GM18519 (cell line): ENCODE measurements around the gene AKAP10.
A peak's percentile ranks its signal among the peaks of the same experiment; 100 is the strongest.
"Not testable (repeated sequence)": the region's sequence is repeated elsewhere in the genome, so short reads cannot be mapped to it uniquely, and the experiment has no call there.

Source experiments
- ATAC-seq: cut with Tn5 transposase; IDR thresholded peaks from one replicate; pipeline ENCODE4 v1.9.1; 2021; ENCODE audit warnings: mild to moderate bottlenecking, moderate library complexity; ENCODE audit not compliant: unreplicated experiment, low FRiP score

Gene AKAP10

GRCh38 chr17:19979917-19980770, 2.5 kb upstream of the AKAP10 start:
- no peak for ATAC-seq

- no peak for ATAC-seq
These were observed 1.2 kb upstream of the AKAP10 start for GRCh38 chr17:19978805-19979211.

DNA sequence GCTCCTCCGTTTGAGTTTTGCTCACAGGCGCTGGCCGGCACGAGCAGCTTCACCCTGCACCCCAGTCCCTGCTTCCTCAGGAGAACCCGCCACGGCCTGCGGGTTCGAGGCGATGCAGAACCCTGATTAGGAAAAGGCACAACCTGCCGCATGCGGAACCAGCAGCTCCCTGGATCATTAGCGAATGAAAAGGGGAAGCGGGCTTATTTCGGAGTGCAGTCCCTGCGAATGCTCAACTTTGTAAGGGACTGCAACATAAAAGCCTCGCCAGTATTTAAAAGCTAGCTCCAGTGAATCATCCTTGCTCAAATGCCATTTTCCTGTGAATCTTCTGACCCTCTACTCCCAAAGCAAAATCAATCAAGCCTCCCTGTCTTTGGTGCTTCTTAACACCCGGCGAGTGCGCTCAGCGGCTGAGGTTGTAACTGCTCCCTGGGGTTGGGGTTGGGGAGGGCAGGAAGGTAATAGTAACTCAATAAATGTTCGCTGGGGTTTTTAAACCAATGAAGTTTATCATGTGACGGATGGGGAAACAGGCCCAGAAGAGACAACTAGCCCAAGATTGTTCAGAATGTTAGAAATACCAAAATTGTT, 678 bp upstream of the AKAP10 start:
- peak; percentile 3 for ATAC-seq

DNA sequence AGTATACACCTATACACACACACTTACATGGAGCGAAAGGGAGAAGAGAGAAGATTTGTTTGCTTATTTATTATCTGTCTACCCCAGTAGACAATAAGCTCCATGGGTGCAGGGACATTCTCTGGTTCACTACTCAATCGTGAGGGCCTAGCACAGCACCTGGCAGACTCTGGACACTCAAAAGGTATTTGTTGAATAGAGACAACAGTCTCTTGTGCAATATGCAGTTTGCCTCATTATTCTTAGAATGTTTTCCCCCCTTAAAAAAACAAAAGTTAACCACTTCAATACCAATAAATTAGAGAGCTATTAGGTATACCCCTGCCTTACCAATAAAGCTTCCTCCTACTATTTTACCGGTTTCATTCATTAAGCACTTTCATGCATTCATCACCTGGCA, 2.0 kb downstream of the AKAP10 start:
- ATAC-seq, result no peak

DNA sequence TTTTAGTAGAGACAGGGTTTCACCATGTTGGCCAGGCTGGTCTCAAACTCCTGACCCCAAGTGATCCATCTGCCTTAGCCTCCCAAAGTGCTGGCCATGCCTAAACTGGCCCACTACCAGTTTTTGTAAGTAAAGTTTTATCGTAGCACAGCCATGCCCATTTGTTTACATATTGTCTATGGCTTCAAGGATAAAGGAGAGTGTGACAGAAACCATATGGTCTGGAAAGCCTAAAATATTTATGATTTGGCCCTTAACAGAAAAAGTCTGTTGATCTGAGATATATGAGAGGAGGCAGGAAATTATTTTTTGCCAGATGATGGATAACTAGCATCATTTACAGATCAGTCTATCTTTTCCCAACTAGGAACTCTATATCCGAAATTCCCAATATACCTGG, 4.5 kb downstream of the AKAP10 start:
- no peak for ATAC-seq

DNA sequence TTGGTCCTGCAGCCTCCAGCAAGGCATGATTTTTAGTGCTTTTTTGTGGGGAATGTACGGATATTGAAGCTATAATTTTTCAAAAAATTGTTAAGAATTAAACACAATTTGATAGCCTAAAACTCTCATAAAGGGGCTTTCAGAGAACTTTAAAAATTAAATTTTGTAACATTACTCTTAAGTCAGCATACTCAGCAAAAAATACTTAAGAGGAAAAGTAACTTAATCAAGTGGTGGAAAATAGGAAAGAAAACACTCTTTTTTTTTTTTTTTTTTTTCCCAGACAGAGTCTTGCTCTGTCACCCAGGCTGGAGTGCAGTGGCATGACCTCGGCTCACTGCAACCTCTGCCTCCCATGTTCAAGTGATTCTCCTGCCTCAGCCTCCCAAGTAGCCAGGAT, 14.7 kb downstream of the AKAP10 start:
- ATAC-seq, result not testable (repeated sequence)

GRCh38 chr17:19958023-19958422, 19.6 kb downstream of the AKAP10 start:
- no peak for ATAC-seq

DNA sequence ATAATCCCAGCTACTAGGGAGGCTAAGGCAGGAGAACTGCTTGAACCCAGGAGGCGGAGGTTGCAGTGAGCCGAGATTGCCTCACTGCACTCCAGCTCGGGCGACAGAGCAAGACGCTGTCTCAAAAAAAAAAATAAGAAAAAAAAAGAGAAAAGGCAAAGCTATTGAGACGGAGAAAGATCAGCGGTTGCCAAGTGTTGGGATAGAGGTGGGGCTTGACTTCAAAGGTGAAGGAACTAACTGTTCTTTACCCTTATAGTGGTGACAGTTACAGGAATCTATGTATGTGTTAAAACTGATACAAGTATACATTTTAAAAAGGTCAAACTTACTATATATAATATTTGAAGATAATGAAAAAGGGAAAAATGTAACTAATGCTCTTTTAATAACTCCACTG, 22.5 kb downstream of the AKAP10 start:
- ATAC-seq, result no peak

GRCh38 chr17:19951411-19951810, 26.2 kb downstream of the AKAP10 start:
- ATAC-seq, result not testable (repeated sequence)

- ATAC-seq, result not testable (repeated sequence)
These were observed 26.9 kb downstream of the AKAP10 start for GRCh38 chr17:19950624-19951195.

- ATAC-seq, result no peak
These were observed 29.3 kb downstream of the AKAP10 start for GRCh38 chr17:19948116-19948943.

GRCh38 chr17:19946921-19947320, 30.7 kb downstream of the AKAP10 start:
- no peak for ATAC-seq

DNA sequence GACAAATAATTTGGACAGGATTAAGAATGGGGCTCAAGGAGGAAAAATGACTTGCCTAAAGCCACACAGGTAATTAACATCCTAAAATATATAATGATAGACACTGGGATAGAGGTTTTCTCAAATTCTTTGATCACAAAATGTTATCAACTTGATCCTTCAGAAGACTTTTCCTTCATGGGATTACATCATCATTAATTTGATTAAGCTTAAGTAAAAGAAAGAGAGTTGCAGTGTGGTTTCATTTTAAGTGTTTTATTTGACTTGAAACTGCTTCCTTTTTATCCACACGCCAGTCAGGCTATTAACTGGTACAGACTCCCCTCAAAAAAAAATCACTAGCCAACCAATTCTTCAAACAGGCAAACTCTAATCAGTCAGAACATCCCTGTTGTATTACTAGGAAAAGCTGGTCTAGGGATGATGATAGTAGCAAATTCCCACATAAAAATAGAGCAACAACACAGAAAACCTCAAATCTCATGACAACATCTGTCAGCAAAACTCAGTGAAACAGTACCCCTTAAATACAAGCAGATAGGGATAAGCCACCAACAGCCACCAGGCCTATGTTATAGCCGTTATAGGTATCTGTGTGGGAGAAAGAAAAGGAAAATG, 32.5 kb downstream of the AKAP10 start:
- no peak for ATAC-seq

- no peak for ATAC-seq
These were observed 34.0 kb downstream of the AKAP10 start for GRCh38 chr17:19943599-19943998.

DNA sequence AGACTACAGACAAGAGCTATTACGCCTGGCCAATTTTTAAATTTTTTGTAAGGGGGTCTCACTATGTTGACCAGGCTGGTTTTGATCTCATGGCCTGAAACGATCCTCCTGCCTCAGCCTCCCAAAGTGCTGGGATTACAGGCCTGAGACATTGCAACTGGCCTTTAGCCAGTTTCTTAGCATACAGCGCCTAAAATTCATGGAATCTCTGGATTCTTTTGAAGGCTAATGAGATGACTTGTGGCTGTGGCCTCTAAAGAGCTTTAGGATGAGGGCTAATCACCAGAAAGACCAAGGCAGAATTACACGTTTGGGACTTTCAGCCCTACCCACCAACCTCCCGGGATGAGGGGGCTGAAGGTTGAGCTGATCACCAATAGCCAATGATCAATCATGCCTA, 34.6 kb downstream of the AKAP10 start:
- no peak for ATAC-seq

GRCh38 chr17:19940722-19941464, 36.7 kb downstream of the AKAP10 start:
- no peak for ATAC-seq

DNA sequence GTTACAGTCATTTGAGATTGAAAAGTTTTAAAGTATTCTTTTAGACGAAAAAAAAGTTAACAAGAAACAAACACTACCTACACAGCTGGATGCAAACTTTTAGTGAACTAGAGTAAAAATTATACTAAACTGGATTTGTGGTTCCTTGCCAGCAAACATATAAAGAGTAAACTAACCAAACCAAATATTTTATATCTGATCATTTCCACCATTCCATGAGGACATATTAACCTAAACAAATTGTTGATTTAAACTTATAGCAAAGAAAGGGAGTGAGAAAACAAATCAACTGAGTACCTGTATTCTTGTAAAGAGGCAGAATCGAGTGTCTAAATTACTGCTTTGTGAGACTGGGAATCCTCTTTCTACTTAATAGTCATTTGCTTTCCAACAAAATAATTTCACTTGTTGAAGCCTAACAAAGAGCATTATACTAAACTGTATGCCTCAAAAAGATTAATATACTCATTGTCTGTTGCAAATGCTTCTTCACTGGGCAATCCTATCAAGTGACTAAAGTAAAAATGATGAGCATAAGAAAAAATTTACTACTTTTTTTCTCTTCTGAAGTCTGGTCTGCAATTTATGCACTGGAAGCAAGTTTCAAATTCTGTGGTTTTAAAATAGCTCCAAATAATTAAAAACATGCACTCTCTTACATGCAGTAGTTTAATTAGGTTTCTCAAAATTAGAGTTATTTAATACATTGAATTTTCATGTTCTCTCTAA, 37.5 kb downstream of the AKAP10 start:
- ATAC-seq, result no peak

DNA sequence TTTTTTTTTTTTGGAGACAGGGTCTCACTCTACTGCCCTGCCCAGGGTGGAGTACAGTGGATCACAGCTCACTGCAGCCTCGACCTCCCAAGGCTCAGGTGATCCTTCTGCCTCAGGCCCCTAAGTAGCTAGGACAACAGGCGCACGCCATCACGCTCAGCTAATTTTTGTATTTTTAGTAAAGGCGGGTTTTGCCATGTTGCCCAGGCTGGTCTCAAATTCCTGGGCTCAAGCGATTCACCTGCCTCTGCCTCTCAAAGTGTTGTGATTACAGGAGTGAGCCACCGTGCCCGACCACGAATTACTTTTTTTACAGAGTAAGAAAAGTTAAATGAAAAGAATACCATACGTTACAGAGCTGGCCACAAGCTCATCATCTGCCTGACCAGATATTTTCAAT, 38.9 kb downstream of the AKAP10 start:
- no peak for ATAC-seq

DNA sequence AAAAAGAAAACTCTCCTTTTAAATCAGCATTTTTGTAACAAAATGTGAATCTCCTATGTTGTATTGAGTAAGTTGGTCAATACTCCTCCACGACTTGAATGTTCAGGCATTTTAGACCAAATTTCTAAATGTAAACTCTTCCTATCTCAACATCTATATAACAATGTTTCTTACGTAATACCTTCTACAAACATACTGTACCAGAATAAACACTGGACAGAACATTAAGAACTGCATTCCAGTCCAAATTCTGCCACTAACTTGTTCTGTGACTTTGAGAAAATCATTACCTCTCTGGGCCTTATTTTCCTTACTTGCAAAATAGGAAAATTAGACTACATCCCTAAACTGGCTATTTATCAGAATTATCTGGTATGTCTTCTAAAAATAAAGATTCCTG, 40.1 kb downstream of the AKAP10 start:
- ATAC-seq, result no peak
